Mononuclear cell (primary cell): ENCODE data around the gene SCFD2. TPM values are rescaled to one million over a fixed set of nuclear protein-coding genes. Genes with fewer than 3 reads are reported as not detected.

Experiments
- H3K27me3 ChIP-seq: 2 replicates; pipeline ENCODE4 v1.6.0; 2011; ENCODE audit warnings: low read length, control low read depth; ENCODE audit not compliant: insufficient read depth
- H3K4me1 ChIP-seq: 2 replicates; pipeline ENCODE4 v1.5.1; 2011; ENCODE audit warnings: mild to moderate bottlenecking, low read length, control low read depth; ENCODE audit not compliant: insufficient read depth
- H3K4me3 ChIP-seq: 2 replicates; pipeline ENCODE4 v1.5.1; 2011; ENCODE audit warnings: mild to moderate bottlenecking, low read length, moderate library complexity
- H3K9me3 ChIP-seq: 2 replicates; pipeline ENCODE4 v1.5.1; 2011; ENCODE audit warnings: low read depth, mild to moderate bottlenecking, control low read depth, low read length
- total RNA-seq: library from RNA; depleted of rRNA; stranded (reverse); fragments of >200 nt; gene quantifications from one replicate; pipeline ENCODE4 v1.2.3, GENCODE V29; 2012

The SCFD2 gene
- total RNA-seq, 1 donor, result 20.6 TPM

DNA sequence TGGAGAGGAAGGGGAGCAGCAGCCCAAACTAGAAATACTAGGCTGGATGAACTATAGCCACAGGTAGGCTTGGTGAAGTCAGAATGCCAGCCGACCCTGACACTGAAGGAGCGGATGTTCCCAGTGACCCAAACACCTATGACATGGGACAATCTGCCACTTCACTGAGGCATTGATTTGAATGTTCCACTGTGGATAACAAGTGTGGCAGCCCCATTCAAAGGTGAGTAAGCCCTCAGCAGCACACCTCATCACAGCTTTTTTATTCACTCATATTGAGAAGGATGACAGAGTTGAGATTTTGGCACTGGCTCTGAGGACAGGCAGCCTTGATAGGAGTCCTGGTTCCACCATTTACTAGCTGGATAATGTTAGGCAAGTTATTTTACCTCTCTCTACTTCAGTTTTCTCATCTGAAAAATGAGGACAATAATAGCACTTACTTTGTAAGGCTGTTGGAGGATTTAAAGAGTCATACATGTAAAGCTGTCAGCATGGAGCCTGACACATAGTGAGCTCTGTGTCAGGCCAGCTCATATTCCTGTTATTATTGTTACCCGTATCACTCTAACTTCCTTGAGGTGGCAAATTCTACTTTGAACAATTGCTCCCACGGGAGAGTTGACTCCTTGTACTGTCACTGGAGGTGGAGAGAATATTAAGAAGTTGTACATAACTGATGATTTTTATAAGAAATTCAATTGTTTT is 389.2 kb downstream of the SCFD2 start:
- H3K27me3 ChIP-seq, result no peaks in the 10 kb centered on the region
- H3K9me3 ChIP-seq, result no peaks in the 10 kb centered on the region
- H3K4me1 ChIP-seq, result no peaks in the 10 kb centered on the region
- no peak overlapping the region for H3K4me3 ChIP-seq

DNA sequence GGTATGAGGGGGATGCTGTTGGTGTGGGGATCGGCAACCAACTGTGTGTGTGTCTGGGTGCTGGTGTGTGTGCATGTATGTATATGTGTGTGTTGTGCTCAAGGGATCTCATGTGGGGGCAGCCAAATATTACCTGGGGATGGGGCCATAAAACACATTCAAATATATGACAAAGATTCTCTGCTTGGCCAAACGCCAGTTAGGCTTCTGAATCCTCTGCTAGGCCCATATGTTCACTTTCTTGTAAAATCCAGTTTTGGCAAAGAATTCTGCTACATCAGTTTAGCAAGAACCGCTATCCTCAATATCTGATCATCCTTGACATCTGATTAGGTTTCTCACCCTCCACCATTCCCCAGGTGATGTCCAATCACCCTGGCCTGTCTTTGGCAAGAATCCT is 397.2 kb downstream of the SCFD2 start:
- no peaks in the 10 kb centered on the region for H3K9me3 ChIP-seq
- H3K27me3 ChIP-seq, result no peaks in the 10 kb centered on the region
- H3K4me1 ChIP-seq, result no peaks in the 10 kb centered on the region
- no peak overlapping the region for H3K4me3 ChIP-seq

DNA sequence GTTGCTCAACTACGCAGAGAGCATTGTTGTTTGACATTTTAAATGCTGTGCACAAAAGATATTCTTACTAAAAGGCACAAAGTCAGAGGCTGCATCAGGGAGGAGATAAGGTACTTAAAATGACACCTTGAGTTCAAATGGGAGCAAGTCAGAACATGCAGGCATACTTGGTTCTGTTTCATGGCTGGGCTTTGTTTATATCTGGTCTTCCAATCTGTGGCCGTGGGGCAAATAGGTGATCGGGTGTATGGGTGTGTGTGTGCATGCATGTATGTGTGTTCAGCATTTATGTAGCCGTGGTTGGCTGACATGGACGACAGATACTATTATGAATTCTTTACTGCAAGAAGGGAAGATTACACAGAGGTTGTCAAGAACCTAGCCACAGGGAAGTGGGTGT is 397.6 kb downstream of the SCFD2 start:
- Histone ChIP-seq H3K27me3 (no peaks in the 10 kb centered on the region), H3K9me3 (no peaks in the 10 kb centered on the region), H3K4me1 (no peaks in the 10 kb centered on the region), H3K4me3 (no peak overlapping the region)

DNA sequence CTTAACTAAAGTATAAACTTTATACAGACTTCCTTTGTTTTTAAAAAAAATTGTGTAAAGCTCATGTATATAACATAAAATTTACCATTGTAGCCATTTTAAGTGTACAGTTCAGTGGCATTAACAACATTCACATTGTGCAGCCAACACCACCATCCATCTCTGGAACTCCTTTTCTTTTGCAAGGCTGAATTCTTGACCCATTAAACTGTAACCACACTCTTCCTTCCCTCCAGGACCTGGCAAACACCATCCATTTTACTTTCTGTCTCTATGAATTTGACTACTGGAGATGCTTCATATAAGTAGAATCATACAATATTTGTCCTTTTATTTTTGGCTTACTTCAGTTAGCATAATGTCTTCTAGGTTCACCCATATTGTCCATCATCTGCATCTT is 399.1 kb downstream of the SCFD2 start:
- no peak overlapping the region for H3K4me3 ChIP-seq
- H3K9me3 ChIP-seq, result no peaks in the 10 kb centered on the region
- no peaks in the 10 kb centered on the region for H3K4me1 ChIP-seq
- no peaks in the 10 kb centered on the region for H3K27me3 ChIP-seq

DNA sequence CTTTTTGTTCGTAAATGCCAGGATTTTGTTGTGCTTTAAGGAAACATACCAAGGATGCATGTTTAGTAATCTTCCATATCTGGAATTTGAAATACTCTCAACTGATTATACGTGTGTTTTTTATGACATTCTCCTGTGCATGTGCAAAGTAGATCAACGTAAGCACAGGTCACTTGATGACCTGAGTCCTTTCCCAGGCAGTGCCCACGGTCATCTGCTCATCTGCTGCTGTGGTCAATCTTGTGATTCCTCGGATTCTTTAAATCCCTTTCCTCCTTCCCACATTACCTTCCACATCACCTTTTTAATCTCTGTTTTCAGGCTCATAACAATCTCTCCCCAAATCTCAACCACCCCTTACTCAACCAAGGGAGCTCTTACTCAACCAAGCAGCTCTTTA is 399.7 kb downstream of the SCFD2 start:
- Histone ChIP-seq H3K9me3 (no peaks in the 10 kb centered on the region), H3K4me3 (no peak overlapping the region), H3K27me3 (no peaks in the 10 kb centered on the region), H3K4me1 (no peaks in the 10 kb centered on the region)

DNA sequence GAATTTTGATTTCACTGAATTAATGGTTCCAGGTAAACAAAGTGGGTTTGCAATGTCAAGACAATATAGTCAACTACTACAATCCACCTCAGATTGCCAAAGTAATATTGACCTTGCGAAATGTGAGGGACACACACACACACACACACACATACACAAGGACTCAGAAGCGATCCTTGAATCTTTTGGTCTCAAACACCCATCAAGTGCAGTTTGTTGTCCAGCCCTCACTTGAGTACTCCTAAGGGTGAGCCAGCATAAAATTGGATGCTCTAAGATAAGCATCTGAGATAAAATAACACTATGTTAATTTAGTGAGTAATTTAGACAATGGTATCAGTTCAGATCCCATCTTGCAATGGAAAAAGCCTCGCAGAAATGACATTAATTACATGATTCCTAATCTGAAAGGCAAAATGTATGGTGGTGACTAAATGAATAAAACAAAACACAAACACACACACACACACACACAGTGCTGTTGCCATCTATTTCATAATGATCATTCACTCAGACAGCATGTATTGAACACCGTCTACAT is 401.2 kb downstream of the SCFD2 start:
- H3K4me1 ChIP-seq, result no peaks in the 10 kb centered on the region
- no peak overlapping the region for H3K4me3 ChIP-seq
- H3K27me3 ChIP-seq, result no peaks in the 10 kb centered on the region
- H3K9me3 ChIP-seq, result no peaks in the 10 kb centered on the region

DNA sequence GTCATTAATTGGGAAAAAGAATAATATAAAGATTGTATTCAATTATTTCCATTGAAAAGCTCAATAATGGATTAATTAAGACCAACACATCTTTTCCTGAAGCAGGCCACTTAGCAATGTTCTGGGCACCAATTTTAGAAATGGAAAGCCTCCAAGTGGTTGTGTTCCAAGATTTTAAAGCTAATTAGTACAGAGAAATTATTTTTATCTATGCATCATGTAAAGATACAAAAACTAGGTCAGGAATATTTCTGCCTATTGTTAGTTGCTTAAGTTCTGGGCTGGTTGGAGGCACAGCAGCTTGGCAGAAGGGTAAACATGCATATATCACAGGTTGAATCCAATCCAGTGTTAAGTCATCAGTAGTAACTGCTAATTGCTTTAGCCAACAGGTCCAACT is 401.9 kb downstream of the SCFD2 start:
- Histone ChIP-seq H3K4me1 (no peaks in the 10 kb centered on the region), H3K4me3 (no peak overlapping the region), H3K27me3 (no peaks in the 10 kb centered on the region), H3K9me3 (no peaks in the 10 kb centered on the region)

DNA sequence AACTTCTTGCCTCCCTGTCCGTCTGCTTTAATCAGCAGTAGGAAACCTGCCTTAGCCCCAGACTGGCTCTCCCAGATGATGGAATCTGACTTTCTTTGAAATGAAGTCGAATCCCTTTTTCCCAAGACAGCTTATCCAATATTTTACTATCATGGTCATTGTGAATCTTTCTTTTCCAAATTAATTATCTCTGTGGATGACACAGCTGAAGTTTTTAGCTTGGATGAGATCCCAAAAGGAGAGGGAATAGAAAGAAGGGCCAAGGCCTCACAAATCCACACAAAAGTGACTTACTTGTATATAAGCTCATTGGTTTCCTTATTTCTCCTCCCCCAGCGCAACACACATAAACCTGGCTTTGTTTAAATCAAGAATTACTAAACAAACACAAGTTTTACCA is 403.1 kb downstream of the SCFD2 start:
- H3K4me3 ChIP-seq, result no peak overlapping the region
- no peaks in the 10 kb centered on the region for H3K4me1 ChIP-seq
- no peaks in the 10 kb centered on the region for H3K9me3 ChIP-seq
- H3K27me3 ChIP-seq, result no peaks in the 10 kb centered on the region

DNA sequence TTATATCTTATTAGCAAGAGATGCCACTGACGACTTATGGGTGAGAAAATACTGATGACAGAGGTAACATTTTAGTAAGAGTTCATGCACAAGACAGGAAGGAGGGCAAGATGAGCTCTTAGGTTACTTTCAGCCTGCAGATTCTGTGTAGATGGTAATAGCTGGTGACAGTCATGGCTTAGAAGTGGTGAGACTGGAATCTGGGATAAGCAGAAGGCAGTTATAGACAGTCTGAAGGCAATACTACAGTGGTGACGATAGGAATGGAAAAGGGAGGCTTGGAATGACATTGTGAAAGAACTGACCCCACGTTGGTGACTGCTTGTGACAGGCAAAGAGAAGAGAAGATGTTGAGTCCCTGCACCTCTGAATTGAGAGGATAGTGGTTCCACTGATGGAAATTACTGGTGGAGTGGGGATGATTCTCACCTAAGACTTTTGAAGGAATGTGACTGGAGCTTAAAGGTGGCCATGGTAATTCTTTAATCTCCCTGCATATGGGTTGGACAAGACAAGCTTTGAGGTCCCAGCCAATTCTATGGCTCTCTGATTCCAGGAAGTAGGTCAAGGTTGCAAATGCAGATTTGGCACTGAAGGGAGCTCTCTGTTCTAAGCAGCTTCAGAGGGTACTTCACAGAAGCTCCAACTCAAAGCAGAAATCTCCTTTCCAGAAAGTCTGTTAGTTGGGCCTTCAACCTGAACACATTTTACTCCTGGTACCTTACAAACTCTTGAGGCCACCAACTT is 404.0 kb downstream of the SCFD2 start:
- Histone ChIP-seq H3K9me3 (no peaks in the 10 kb centered on the region), H3K4me3 (no peak overlapping the region), H3K4me1 (no peaks in the 10 kb centered on the region), H3K27me3 (no peaks in the 10 kb centered on the region)

DNA sequence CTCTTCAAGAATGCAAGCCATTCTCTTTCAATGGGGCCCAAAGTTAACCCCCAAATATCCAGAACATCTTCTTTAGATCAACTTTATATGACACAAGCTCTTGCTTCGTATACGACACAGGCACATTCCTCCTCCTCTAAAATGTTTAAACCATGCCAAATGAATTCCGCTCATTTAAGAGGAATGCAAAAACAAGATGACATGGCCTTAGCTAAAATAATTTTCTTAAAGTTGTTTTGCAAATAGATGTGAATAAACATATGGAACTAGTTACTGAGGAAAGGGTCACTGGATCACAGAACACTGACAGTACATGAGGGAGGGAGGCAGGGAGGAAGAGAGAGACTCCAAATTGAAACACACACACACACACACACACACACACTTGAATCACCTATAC is 406.3 kb downstream of the SCFD2 start:
- no peaks in the 10 kb centered on the region for H3K27me3 ChIP-seq
- H3K4me3 ChIP-seq, result no peak overlapping the region
- no peaks in the 10 kb centered on the region for H3K4me1 ChIP-seq
- H3K9me3 ChIP-seq, result no peaks in the 10 kb centered on the region

DNA sequence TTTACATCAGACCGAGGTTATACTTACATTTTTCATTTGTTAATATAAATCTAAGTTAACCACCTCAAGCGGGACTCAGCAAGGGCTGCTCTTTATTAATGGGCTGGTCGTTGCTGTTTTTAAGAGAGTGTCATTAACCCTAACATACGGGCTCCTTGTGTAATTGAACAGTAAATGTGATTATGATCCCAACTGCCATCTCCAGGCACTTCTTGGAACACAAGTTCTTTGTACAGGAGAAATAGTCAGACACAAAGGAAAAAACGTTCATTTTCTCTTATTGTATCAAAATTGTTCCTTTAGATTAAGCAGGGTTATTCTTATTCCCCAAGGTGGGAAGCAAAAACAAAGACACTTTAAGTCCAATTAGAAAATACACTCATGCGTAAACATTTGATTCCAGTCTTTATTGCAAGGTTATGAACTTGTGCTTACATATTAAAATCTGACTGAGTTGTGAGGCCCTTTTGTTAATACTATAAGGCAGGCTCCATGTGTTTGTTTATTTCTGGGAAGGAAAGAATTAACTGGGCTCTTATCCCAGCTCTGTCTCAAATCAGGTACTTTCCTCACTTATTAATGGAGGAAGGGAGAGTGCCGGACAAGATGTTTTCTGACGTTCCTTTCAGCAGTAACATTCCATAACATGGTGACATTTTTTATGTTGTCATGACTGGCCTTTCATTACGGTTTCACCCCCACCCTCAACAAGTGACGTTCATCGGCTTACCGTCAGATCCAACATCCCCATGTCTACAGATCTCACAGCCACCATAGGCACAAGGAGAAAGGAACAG is 407.8 kb downstream of the SCFD2 start:
- H3K9me3 ChIP-seq, result no peaks in the 10 kb centered on the region
- no peaks in the 10 kb centered on the region for H3K4me1 ChIP-seq
- no peaks in the 10 kb centered on the region for H3K27me3 ChIP-seq
- H3K4me3 ChIP-seq, result no peak overlapping the region

DNA sequence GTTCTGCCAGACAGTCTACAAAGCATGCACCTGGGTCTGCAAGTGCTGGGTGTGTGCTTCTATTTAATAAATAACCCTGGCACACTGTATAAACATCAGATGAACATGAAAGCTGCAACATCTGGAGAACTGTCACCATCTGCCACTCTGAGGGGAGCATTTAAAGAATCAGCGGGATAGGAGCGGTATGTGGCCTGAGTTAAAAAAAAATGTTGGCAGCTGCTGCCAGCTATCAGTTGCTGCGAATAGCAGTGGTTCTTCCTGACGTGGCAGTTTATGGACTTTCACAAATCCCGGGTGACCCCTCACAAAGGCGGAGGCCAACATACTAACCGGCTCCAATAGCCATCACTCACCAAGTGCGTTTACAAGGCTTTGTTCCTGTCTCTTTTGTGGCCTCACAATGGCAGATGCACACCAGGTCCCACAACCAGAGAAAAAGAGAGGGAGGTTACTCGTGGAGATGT is 408.6 kb downstream of the SCFD2 start:
- no peak overlapping the region for H3K4me3 ChIP-seq
- no peaks in the 10 kb centered on the region for H3K9me3 ChIP-seq
- no peaks in the 10 kb centered on the region for H3K27me3 ChIP-seq
- H3K4me1 ChIP-seq, result no peaks in the 10 kb centered on the region

DNA sequence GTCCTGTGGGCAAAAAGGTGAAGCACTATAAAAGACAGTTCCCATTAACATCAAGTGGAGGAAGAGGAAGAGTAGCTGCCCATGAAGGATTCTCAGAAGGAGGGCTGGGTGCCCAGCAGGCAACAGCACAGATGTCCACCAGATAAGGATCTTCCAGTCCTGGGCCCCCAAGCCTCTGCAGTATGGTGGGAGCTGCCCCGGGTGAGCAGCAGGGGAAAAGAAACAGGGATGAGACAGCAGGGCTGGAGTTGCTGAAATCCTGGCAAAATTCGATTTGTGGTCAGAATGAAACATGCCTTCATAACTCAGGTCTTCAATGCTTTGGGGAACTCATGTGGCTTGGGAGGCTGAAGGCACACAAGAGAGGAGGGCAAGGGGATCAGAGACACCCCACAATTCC is 409.2 kb downstream of the SCFD2 start:
- H3K4me1 ChIP-seq, result no peaks in the 10 kb centered on the region
- no peak overlapping the region for H3K4me3 ChIP-seq
- H3K27me3 ChIP-seq, result no peaks in the 10 kb centered on the region
- H3K9me3 ChIP-seq, result no peaks in the 10 kb centered on the region

DNA sequence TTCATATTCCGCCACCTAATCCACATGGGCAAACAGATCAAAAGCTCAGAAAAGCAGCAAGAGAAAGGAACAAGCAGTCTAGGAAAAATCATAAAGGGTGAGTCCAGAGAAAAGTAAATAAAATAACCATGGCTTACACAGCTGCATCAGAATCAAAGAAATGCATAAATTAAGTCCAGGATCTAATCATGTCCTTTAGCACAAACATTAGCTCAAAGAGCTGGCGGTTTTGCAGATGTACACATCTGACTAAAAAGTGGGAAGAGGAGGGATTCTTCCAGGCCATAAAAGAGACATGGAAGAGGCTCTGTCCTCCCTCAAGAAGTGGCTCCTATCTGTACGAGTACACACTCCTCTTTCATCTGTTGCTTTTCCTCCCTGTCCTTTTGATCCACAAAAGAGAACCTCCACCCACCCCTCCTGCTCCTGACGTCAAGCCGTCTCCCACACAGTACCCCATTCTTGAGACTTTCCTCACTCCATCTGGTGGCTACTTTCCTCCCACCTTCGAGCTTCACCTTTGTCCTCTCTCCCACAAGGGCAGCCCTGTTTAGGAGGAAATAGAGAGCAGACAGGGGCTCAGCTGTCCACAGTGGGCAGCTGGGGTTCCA is 411.2 kb downstream of the SCFD2 start:
- Histone ChIP-seq H3K4me1 (no peaks in the 10 kb centered on the region), H3K9me3 (no peaks in the 10 kb centered on the region), H3K27me3 (no peaks in the 10 kb centered on the region), H3K4me3 (no peak overlapping the region)

DNA sequence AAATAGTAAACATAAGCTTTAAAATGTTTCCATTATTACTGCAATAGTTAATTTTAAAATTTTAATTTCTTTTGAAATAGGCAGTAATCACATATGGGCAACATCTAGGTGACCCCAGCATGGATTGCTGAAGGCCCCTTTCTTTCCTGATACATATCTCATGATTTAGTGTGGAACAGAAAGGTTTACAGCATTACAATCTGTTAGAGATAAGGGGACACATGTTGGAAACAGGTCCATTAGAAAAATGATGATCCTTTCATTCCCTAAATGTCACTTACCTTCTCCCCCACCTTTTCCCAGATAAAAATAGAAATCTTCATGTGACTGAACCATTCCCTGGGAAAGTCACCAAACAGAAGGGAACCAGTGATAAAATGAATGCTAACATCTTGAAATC is 413.3 kb downstream of the SCFD2 start:
- H3K4me1 ChIP-seq, result no peaks in the 10 kb centered on the region
- H3K27me3 ChIP-seq, result no peaks in the 10 kb centered on the region
- no peak overlapping the region for H3K4me3 ChIP-seq
- H3K9me3 ChIP-seq, result no peaks in the 10 kb centered on the region
